ENCODE data around the gene NKD2. TPM values are rescaled to one million over a fixed set of nuclear protein-coding genes. Genes with fewer than 3 reads are reported as not detected.

Gene NKD2
- total and polyA plus RNA-seq, 9 donors: 1.5 to 5.3 (median 2.3) TPM

- DNase-seq: no peak
- H3K4me3 ChIP-seq (ENCODE audit: low read length): no peak overlapping the region
- H3K27ac ChIP-seq (ENCODE audit: low read length): no peak overlapping the region
- H3K36me3 ChIP-seq (ENCODE audit: control insufficient read depth, insufficient read depth, low read length): peaks cover 12% of the 10 kb centered on the region
- WGBS (ENCODE audit: insufficient coverage): 91% methylated on average over 36 of the region's 36 CpGs
- H3K9me3 ChIP-seq (replicated peaks; ENCODE audit: control insufficient read depth, low read depth, low read length): no peaks in the 10 kb centered on the region
- no peaks in the 10 kb centered on the region for H3K27me3 ChIP-seq (ENCODE audit: control insufficient read depth, insufficient read depth, low read length)
- peaks cover 11% of the 10 kb centered on the region for H3K4me1 ChIP-seq (ENCODE audit: control insufficient read depth, insufficient read depth, low read length)
These were observed 54.4 kb downstream of the NKD2 start for GRCh38 chr5:1062761-1063568.

DNA sequence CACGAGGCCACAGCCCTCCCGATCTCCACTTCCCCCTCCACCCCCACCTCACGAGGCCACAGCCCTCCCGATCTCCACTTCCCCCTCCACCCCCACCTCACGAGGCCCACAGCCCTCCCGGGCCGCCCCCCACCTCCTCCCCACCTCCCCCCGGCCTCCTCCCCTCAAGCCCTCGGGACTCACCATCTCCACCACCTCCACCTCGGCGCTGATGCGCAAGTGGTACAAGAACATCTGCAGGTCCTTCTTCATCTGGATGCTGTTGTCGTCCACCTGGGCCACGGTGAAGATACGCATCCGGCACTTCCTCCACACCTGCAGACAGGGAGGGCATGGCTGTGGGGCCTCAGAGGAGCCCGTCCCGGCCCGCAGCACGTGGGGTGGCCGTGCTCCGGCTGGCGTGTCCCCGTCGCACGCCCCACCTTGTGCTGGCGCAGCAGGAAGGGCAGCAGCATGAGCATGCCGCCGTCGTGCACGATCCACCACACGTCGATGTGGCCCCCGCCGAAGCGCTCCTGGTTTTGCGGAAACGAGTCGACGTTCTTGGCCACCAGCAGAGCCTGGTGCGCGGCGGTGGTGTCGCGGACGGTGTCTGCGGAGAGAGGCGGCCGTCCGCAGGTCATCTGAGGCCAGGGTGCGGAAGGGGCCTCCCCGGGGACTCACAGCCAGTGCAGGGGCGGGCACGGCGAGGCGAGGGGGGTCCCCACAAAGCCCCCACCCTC is 55.2 kb downstream of the NKD2 start:
- Histone ChIP-seq H3K9me3 (replicated peaks; ENCODE audit: control insufficient read depth, low read depth, low read length) (no peaks in the 10 kb centered on the region), H3K27me3 (ENCODE audit: control insufficient read depth, insufficient read depth, low read length) (no peaks in the 10 kb centered on the region), H3K4me3 (ENCODE audit: low read length) (no peak overlapping the region), H3K27ac (ENCODE audit: low read length) (no peak overlapping the region), H3K4me1 (ENCODE audit: control insufficient read depth, insufficient read depth, low read length) (peaks cover 11% of the 10 kb centered on the region), H3K36me3 (ENCODE audit: control insufficient read depth, insufficient read depth, low read length) (peaks cover 9% of the 10 kb centered on the region)
- DNase-seq: no peak
- 91% methylated on average over 40 of the region's 56 CpGs for WGBS (ENCODE audit: insufficient coverage)

DNA sequence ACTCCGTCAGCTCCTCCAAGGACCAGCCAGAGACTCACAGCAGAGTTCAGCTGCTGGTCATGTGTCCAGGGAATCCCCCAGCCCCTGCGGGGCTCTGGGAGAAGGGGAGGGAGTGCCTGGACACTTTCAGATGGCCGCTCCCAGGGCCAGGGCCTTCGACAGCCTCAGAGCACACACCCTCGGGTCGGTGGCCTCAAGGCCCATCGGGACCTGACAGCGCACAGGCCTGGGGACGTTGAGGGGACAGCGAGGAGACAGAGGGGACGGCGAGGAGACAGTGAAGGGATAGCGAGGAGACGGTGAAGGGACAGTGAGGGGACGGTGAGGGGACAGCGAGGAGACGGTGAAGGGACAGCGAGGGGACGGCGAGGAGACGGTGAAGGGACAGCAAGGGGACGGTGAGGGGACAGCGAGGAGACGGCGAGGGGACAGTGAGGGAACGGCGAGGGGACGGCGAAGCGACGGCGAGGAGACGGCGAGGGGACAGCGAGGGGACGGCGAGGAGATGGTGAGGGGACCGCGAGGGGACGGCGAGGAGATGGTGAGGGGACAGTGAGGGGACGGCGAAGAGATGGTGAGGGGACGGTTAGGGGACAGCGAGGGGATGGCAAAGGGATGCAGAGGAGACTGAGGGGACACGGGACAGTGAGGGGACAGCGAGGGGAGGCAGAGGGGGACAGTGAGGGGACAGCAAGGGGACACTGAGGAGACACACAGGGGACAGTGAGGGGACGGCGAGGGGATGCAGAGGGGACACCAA is 56.0 kb downstream of the NKD2 start:
- no peak overlapping the region for H3K4me3 ChIP-seq (ENCODE audit: low read length)
- DNase-seq: no peak
- H3K27ac ChIP-seq (ENCODE audit: low read length): no peak overlapping the region
- H3K36me3 ChIP-seq (ENCODE audit: control insufficient read depth, insufficient read depth, low read length): peaks cover 7% of the 10 kb centered on the region
- H3K9me3 ChIP-seq (replicated peaks; ENCODE audit: control insufficient read depth, low read depth, low read length): no peaks in the 10 kb centered on the region
- WGBS (ENCODE audit: insufficient coverage): 87% methylated on average over 48 of the region's 49 CpGs
- H3K27me3 ChIP-seq (ENCODE audit: control insufficient read depth, insufficient read depth, low read length): no peaks in the 10 kb centered on the region
- peaks cover 11% of the 10 kb centered on the region for H3K4me1 ChIP-seq (ENCODE audit: control insufficient read depth, insufficient read depth, low read length)

DNA sequence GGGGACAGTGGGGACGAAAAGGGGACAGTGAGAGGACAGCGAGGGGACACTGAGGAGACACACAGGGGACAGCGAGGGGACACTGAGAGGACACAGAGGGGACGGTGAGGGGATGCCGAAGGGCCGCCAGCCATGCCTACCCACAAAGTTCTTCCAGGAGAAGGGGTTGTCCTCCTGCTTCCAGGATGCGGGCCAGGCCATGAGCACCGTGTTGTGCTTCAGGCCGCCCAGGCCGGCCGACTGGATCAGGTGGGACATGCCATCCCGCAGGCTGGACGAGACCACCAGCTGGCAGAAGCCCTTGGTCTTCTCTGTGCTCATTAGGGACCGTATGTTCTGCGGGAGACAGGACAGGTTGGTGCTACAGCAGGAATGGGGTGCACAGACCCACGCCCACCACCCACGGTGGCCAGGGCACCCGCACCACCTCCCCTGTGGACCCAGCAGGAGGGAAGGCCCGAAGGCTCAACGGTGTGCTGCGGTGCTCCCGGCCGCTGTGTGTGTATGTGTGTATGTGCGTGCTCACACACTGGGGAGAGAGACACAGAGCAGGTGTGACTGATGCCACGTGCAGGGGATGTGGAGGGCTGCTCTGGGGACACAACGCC is 56.6 kb downstream of the NKD2 start:
- Histone ChIP-seq H3K27me3 (ENCODE audit: control insufficient read depth, insufficient read depth, low read length) (no peaks in the 10 kb centered on the region), H3K27ac (ENCODE audit: low read length) (no peak overlapping the region), H3K9me3 (replicated peaks; ENCODE audit: control insufficient read depth, low read depth, low read length) (no peaks in the 10 kb centered on the region), H3K4me3 (ENCODE audit: low read length) (no peak overlapping the region), H3K36me3 (ENCODE audit: control insufficient read depth, insufficient read depth, low read length) (peaks cover 7% of the 10 kb centered on the region), H3K4me1 (ENCODE audit: control insufficient read depth, insufficient read depth, low read length) (peaks cover 11% of the 10 kb centered on the region)
- 91% methylated on average over 17 of the region's 26 CpGs for WGBS (ENCODE audit: insufficient coverage)
- DNase-seq: no peak

DNA sequence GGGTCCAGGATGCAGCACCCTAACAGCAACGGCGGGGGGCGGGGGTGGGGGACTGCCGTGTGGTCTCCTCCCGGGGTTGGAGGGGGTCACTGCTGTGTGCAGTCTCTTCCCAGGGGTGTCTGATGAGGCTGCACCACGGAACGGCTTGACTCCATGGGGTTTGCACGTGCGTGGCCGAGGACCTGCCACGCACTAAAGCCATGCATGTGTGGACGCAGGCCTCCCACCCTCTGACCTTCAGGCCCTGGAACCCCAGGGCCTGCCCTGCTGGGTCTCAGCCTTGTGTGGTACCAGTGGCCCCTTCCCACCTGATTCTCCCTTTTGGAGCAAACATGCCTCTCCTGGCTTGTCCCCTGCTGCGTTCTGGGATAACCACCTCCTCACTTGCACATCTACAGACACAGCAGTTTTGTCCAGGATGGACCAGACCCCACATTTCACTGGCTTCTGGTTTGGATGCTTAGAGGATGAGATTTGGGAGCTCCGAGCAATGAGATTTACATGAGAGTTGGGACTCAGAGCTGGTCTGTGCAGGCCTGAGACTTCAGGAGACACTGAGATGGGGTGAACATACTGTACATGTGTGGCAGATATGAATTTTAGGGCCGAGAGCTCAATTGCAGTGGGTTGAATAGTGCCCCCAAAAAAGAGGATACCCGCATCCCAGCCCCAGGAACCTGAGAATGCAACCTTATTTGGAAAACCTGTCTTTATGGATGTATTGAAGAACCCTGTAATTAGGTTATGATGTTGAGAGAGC is 57.5 kb downstream of the NKD2 start:
- Histone ChIP-seq H3K9me3 (replicated peaks; ENCODE audit: control insufficient read depth, low read depth, low read length) (no peaks in the 10 kb centered on the region), H3K27me3 (ENCODE audit: control insufficient read depth, insufficient read depth, low read length) (no peaks in the 10 kb centered on the region), H3K4me3 (ENCODE audit: low read length) (no peak overlapping the region), H3K4me1 (ENCODE audit: control insufficient read depth, insufficient read depth, low read length) (peaks cover 11% of the 10 kb centered on the region), H3K27ac (ENCODE audit: low read length) (no peak overlapping the region), H3K36me3 (ENCODE audit: control insufficient read depth, insufficient read depth, low read length) (peaks cover 7% of the 10 kb centered on the region)
- 85% methylated on average over 14 of the region's 16 CpGs for WGBS (ENCODE audit: insufficient coverage)
- no peak for DNase-seq

DNA sequence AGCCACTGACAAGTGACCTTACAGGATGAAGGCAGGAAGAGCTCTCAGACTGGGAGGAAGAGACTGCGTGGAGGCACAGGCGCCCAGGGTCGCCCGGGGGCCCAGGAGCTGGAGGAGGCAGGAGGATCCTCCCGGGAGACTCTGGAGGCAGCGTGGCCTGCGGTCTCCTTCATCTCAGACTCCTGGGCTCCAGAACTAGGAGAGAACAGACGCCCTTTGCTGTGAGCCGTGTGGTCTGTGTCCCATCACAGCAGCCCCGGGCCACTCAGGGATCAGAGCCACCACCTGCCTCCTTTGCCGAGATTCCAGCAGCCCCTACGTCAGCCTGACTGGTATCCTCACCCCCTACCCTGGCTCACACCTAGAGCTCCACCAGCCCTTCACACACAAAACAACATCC is 58.1 kb downstream of the NKD2 start:
- no peaks in the 10 kb centered on the region for H3K27me3 ChIP-seq (ENCODE audit: control insufficient read depth, insufficient read depth, low read length)
- H3K36me3 ChIP-seq (ENCODE audit: control insufficient read depth, insufficient read depth, low read length): peaks cover 7% of the 10 kb centered on the region
- H3K4me3 ChIP-seq (ENCODE audit: low read length): no peak overlapping the region
- no peak for DNase-seq
- 82% methylated on average over 12 of the region's 12 CpGs for WGBS (ENCODE audit: insufficient coverage)
- peaks cover 11% of the 10 kb centered on the region for H3K4me1 ChIP-seq (ENCODE audit: control insufficient read depth, insufficient read depth, low read length)
- H3K9me3 ChIP-seq (replicated peaks; ENCODE audit: control insufficient read depth, low read depth, low read length): no peaks in the 10 kb centered on the region
- H3K27ac ChIP-seq (ENCODE audit: low read length): no peak overlapping the region

- H3K4me3 ChIP-seq (ENCODE audit: low read length): no peak overlapping the region
- no peaks in the 10 kb centered on the region for H3K9me3 ChIP-seq (replicated peaks; ENCODE audit: control insufficient read depth, low read depth, low read length)
- no peak for DNase-seq
- H3K27me3 ChIP-seq (ENCODE audit: control insufficient read depth, insufficient read depth, low read length): no peaks in the 10 kb centered on the region
- 66% methylated on average over 45 of the region's 45 CpGs for WGBS (ENCODE audit: insufficient coverage)
- peaks cover 11% of the 10 kb centered on the region for H3K4me1 ChIP-seq (ENCODE audit: control insufficient read depth, insufficient read depth, low read length)
- peaks cover 7% of the 10 kb centered on the region for H3K36me3 ChIP-seq (ENCODE audit: control insufficient read depth, insufficient read depth, low read length)
- no peak overlapping the region for H3K27ac ChIP-seq (ENCODE audit: low read length)
These were observed 58.8 kb downstream of the NKD2 start for GRCh38 chr5:1067141-1068121.

DNA sequence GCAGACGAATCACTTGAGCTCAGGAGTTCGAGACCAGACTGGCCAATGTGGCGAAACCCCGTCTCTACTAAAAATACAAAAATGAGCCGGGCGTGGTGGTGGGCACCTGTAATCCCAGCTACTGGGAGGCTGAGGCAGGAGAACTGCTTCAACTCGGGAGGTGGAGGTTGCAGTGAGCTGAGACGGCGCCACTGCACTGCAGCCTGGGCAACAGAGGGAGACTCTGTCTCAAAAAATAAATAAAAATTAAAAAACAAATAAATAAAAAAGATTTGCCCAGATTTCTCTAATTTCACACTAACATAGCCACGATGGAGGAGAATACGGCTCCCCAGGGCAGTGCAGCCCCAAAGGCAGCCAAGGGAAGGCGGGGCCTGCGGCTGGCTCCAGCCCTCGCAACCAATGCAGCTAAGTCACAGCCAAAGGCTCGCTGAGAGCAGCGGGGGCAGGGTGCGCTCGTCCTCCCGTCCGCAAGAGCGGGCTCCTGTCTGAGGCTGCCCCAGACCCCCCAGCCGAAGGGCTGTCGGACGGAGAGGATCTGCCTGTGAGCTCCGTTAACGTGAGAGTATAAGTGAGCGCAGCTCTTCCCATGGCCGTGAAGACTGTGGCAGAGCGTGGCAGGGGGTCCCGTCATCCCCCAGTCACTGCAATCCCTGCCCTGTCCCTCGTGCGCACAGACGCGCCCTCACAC is 59.7 kb downstream of the NKD2 start:
- DNase-seq: peak; percentile 55
- H3K4me1 ChIP-seq (ENCODE audit: control insufficient read depth, insufficient read depth, low read length): peaks cover 11% of the 10 kb centered on the region
- H3K27ac ChIP-seq (ENCODE audit: low read length): no peak overlapping the region
- no peak overlapping the region for H3K4me3 ChIP-seq (ENCODE audit: low read length)
- peaks cover 7% of the 10 kb centered on the region for H3K36me3 ChIP-seq (ENCODE audit: control insufficient read depth, insufficient read depth, low read length)
- 68% methylated on average over 31 of the region's 34 CpGs for WGBS (ENCODE audit: insufficient coverage)
- H3K27me3 ChIP-seq (ENCODE audit: control insufficient read depth, insufficient read depth, low read length): no peaks in the 10 kb centered on the region
- no peaks in the 10 kb centered on the region for H3K9me3 ChIP-seq (replicated peaks; ENCODE audit: control insufficient read depth, low read depth, low read length)

All from muscle of leg (tissue), 11 donors.